ENCODE data around the gene VPS16.
A peak's percentile ranks its signal among the peaks of the same experiment; 100 is the strongest.

The VPS16 gene

DNA sequence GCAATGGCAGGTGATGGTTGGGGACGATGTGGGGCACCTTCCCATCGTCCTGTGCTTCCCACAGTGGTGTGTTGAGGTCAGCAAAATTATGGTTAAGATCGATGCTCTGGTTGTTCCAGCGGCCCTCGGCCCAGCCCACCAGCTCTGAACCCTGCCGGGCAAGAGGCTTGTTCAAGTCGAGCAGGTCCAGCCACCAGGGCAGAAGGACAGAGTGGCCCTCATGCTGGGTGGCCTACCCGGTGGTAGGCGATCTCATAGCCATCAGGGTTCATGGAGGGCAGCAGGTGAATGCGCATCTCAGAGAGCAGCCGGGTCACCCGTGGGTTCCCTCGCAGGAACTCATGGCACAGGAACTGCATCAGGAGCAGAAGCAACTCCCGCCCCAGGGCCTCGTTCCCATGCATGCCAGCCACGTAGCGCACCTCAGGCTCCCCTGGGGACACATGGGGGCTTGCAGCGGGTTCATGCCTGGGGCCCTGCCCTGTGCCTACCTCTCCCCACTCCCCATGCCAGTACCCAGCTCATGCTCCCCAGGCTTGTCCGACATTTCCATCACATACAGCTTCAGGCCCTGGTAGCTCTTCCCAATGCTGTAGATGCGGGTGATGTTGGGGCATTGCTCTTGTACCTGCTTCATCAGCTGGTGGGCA is 44.4 kb upstream of the VPS16 start:
- peaks cover 21% of the 10 kb centered on the region for H3K27me3 ChIP-seq (replicated peaks)
- no peaks in the 10 kb centered on the region for H3K36me3 ChIP-seq (replicated peaks)
- H3K4me3 ChIP-seq (ENCODE audit: low read depth, low read length), result no peak overlapping the region
- no peak for DNase-seq
- TF ChIP-seq, protein P1, sequence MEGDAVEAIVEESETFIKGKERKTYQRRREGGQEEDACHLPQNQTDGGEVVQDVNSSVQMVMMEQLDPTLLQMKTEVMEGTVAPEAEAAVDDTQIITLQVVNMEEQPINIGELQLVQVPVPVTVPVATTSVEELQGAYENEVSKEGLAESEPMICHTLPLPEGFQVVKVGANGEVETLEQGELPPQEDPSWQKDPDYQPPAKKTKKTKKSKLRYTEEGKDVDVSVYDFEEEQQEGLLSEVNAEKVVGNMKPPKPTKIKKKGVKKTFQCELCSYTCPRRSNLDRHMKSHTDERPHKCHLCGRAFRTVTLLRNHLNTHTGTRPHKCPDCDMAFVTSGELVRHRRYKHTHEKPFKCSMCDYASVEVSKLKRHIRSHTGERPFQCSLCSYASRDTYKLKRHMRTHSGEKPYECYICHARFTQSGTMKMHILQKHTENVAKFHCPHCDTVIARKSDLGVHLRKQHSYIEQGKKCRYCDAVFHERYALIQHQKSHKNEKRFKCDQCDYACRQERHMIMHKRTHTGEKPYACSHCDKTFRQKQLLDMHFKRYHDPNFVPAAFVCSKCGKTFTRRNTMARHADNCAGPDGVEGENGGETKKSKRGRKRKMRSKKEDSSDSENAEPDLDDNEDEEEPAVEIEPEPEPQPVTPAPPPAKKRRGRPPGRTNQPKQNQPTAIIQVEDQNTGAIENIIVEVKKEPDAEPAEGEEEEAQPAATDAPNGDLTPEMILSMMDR (IDR thresholded peaks at IDR 0.05; ENCODE audit: low read depth, low read length, missing control alignments), result no peak
- no peak overlapping the region for H3K27ac ChIP-seq
- in situ Hi-C loops (cut with HindIII; ENCODE audit: low pct_ligation_motif_present, low sequenced_read_pairs), result no loop called here

DNA sequence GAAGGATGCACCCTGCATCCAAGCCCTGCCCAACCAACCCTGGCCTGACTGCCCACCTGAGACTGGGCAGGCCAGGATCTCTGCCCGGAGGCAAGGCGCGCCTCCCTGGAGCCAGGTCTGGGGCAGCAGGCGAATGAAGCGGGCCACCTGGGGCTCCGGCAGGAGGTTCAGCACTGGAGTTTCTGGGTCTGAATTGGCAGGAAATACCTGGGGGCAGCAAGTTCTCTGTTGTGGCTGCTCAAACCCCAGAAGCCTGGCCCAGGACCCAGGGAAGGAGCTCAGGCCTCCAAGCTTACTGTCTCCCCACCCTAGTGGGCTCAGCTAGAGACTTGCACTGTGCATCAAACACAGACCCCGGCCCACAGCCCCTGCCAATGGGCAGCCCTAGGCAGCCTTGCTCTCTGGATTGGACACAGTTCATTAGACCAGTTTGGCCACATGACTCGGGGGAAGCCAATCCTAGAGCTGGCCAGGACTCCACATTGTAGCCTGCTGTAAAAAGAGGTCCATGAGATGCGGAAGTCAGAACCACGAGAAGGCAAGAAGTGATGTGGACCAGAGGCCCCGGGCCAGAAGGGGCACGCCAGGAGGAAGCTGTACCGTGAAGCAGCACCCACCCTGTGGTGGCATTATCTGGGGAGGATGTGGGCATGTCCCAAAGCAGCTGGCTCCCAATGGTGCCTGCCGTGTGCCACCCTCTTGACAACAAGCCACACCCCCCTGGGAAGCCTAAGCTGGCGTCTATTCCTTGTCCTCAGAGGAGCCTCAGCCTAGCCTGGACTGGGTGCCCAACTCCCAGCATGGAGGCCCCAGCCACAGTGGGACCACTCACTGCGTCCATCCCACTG is 43.2 kb upstream of the VPS16 start:
- Histone ChIP-seq H3K36me3 (replicated peaks) (no peaks in the 10 kb centered on the region), H3K27me3 (replicated peaks) (peaks cover 28% of the 10 kb centered on the region), H3K4me3 (ENCODE audit: low read depth, low read length) (no peak overlapping the region), H3K27ac (no peak overlapping the region)
- TF ChIP-seq, protein P1 (IDR thresholded peaks at IDR 0.05; ENCODE audit: low read depth, low read length, missing control alignments), result no peak
- in situ Hi-C loops (cut with HindIII; ENCODE audit: low pct_ligation_motif_present, low sequenced_read_pairs), result no loop called here
- no peak for DNase-seq

DNA sequence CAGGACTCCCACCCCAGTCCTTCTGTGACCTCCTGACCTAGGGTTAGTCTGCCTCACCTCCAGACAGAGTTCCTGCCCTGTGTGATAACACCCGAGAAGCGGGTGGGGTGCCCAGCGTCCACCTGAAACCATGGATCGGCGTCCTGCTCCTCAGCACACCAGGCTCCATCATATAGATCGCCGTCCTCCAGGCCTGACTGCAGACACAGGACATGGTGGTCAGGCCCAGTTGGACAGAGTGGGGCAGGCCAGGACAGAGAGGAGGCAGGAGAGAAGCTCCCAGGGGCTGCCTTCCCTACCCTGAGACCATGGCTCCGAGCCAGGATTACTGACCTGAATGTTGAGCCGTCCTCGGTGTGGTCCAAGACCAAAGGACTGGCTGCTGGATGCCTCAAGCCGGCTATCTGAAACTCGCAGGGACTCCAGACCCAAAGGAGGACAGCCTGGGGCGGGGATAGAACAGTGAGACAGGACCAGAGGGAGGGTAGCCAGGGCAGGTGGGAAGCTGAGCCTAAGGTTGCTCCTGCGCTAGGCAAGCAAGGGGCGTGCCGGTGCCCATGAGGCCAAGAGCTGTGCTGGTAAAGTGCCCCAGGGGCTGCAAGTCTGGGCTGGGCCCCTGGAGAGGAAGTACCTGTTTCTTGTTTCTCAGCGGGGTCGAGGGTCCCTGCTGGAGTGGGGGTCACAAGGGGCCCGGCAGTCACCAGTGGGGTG is 42.3 kb upstream of the VPS16 start:
- Histone ChIP-seq H3K36me3 (replicated peaks) (no peaks in the 10 kb centered on the region), H3K27me3 (replicated peaks) (peaks cover 29% of the 10 kb centered on the region), H3K4me3 (ENCODE audit: low read depth, low read length) (no peak overlapping the region), H3K27ac (no peak overlapping the region)
- TF ChIP-seq, protein P1 (IDR thresholded peaks at IDR 0.05; ENCODE audit: low read depth, low read length, missing control alignments), result no peak
- no peak for DNase-seq
- in situ Hi-C loops (cut with HindIII; ENCODE audit: low pct_ligation_motif_present, low sequenced_read_pairs), result no loop called here

DNA sequence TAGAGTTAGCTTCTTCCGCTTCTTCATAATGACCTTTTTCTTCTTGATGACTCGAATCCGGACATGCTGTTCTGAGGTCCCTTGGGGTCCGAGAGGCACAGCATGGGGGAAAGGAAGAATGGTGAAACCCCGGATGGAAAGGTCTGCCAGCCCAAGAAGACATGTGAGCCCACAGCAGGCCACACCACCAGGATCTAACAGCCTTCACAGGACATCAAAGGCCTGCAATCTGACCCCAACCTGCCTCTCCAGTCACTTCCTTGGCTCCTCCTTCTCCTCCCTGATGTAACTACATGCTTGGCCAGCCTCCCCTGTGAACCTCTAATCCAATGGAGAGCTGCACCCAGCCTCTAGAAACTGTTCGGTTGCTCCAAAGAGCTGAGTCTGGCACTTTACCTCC is 41.7 kb upstream of the VPS16 start:
- no peak for DNase-seq
- H3K27me3 ChIP-seq (replicated peaks), result peaks cover 34% of the 10 kb centered on the region

DNA sequence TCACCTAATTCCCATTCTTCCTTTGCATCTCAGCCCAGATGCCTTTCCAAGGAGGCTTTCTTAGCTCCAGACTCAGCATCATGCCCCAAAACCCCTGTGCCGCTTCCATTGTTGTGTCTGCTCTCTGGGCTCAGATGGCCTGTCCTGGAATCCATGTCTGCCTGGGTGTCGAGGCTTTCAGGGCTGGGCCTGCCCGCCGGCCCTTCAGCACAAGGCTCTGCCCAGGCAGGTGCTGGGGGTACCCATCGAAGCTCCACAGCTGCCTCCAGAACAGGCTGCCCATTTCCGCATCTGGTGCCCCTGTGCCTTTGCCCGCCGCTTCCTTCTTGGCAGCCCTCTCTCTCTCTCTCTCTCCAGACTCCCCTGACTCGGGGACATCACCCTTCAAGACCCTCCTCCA is 41.3 kb upstream of the VPS16 start:
- H3K4me3 ChIP-seq (ENCODE audit: low read depth, low read length), result peak overlapping the region; percentile 59
- in situ Hi-C loops (cut with HindIII; ENCODE audit: low pct_ligation_motif_present, low sequenced_read_pairs), result no loop called here
- TF ChIP-seq, protein P1 (IDR thresholded peaks at IDR 0.05; ENCODE audit: low read depth, low read length, missing control alignments), result no peak
- H3K36me3 ChIP-seq (replicated peaks), result no peaks in the 10 kb centered on the region
- peaks cover 37% of the 10 kb centered on the region for H3K27me3 ChIP-seq (replicated peaks)
- DNase-seq, result no peak
- no peak overlapping the region for H3K27ac ChIP-seq

More for the DNA sequence above, 41.7 kb upstream of the VPS16 start:
- Histone ChIP-seq H3K36me3 (replicated peaks) (no peaks in the 10 kb centered on the region), H3K27ac (no peak overlapping the region), H3K4me3 (ENCODE audit: low read depth, low read length) (no peak overlapping the region)
- TF ChIP-seq, protein P1 (IDR thresholded peaks at IDR 0.05; ENCODE audit: low read depth, low read length, missing control alignments), result no peak
- in situ Hi-C loops (cut with HindIII; ENCODE audit: low pct_ligation_motif_present, low sequenced_read_pairs), result no loop called here

Data from brain microvascular endothelial cell (primary cell).